HepG2 (cell line): ENCODE measurements around the gene RPS2. TPM values are rescaled to one million over a fixed set of nuclear protein-coding genes. Genes with fewer than 3 reads are reported as not detected.
A peak's percentile ranks its signal among the peaks of the same experiment; 100 is the strongest.

Experiments used
- BHLHE40 ChIP-seq: IDR thresholded peaks from 2 replicates; pipeline ENCODE4 v1.6.1; 2011; ENCODE audit warnings: low read length, improper control_type of control experiment
- CHD2 ChIP-seq: IDR thresholded peaks from 2 replicates; pipeline ENCODE4 v1.6.1; 2011; ENCODE audit warnings: low read depth, low read length, improper control_type of control experiment
- HDAC1 ChIP-seq: sonication (generic); formaldehyde crosslinking; IDR thresholded peaks from 2 replicates; pipeline ENCODE4 v1.5.1; 2020; ENCODE audit warnings: mild to moderate bottlenecking, missing genetic modification reagents
- HNRNPH1 ChIP-seq: fragments of 200-400 bp; formaldehyde crosslinking; optimal IDR thresholded peaks from 2 replicates; pipeline ENCODE3; 2017; ENCODE audit warnings: mild to moderate bottlenecking, low read depth, low read length
- IKZF5 ChIP-seq: IDR thresholded peaks from 2 replicates; pipeline ENCODE4 v1.6.1; 2018; ENCODE audit warnings: missing genetic modification reagents, mild to moderate bottlenecking, missing compliant biosample characterization
- MAX ChIP-seq: IDR thresholded peaks from 2 replicates; pipeline ENCODE4 v1.6.1; 2012; ENCODE audit warnings: inconsistent platforms
- RFXANK ChIP-seq: IDR thresholded peaks from 2 replicates; pipeline ENCODE4 v1.6.1; 2016
- SALL2 ChIP-seq: sonication (generic); formaldehyde crosslinking; IDR thresholded peaks from 2 replicates; pipeline ENCODE4 v1.8.1; 2023; ENCODE audit warnings: mild to moderate bottlenecking, missing genetic modification reagents, inconsistent platforms
- STAG1 ChIP-seq: sonication (generic); formaldehyde crosslinking; IDR thresholded peaks from 2 replicates; pipeline ENCODE4 v1.4.0; 2020; ENCODE audit warnings: missing genetic modification reagents
- STAT6 ChIP-seq: sonication (generic); formaldehyde crosslinking; IDR thresholded peaks from 2 replicates; pipeline ENCODE4 v1.4.0; 2020; ENCODE audit warnings: missing genetic modification reagents, mild to moderate bottlenecking, borderline replicate concordance
- ZBTB8A ChIP-seq: sonication (generic); formaldehyde crosslinking; IDR thresholded peaks from 2 replicates; pipeline ENCODE4 v1.4.0; 2020; ENCODE audit warnings: mild to moderate bottlenecking, low read depth, missing genetic modification reagents, borderline replicate concordance
- ZNF180 ChIP-seq: sonication (generic); formaldehyde crosslinking; IDR thresholded peaks from 2 replicates; pipeline ENCODE4 v1.4.0; 2020; ENCODE audit warnings: low read depth, missing genetic modification reagents, borderline replicate concordance
- ZNF350 ChIP-seq: sonication (generic); formaldehyde crosslinking; IDR thresholded peaks from 2 replicates; pipeline ENCODE4 v1.4.0; 2020; ENCODE audit warnings: mild to moderate bottlenecking, low read depth, missing genetic modification reagents, borderline replicate concordance
- ZNF530 ChIP-seq: sonication (generic); formaldehyde crosslinking; IDR thresholded peaks from 2 replicates; pipeline ENCODE4 v1.5.0; 2020; ENCODE audit warnings: low read depth, mild to moderate bottlenecking, missing genetic modification reagents
- ZNF567 ChIP-seq: sonication (generic); formaldehyde crosslinking; IDR thresholded peaks from 2 replicates; pipeline ENCODE4 v1.8.1; 2023; ENCODE audit warnings: mild to moderate bottlenecking, missing genetic modification reagents, borderline replicate concordance
- ZNF83 ChIP-seq: sonication (generic); formaldehyde crosslinking; IDR thresholded peaks from 2 replicates; pipeline ENCODE4 v1.4.0; 2020; ENCODE audit warnings: missing genetic modification reagents, mild to moderate bottlenecking, borderline replicate concordance
- polyA plus RNA-seq, 8 experiments: library from polyadenylated mRNA; depleted of rRNA in 3 of 8; stranded (reverse) in 7 of 8; unstranded in 1 of 8; fragments of >200 nt; fragmentation: Illumina TruSeq in 4 of 8; extraction: Trizol in 4 of 8; gene quantifications; 2 replicates each; pipeline versions ENCODE4 v1.2.1 to v1.2.3, GENCODE V29; 2011 to 2016; ENCODE audit warnings: low read depth in 4 of 8, missing spikeins in 1 of 8, mixed read lengths in 1 of 8; ENCODE audit not compliant: insufficient read depth in 1 of 8
- total RNA-seq, 5 experiments: library from RNA; depleted of rRNA; stranded (reverse); fragments of >200 nt; fragmentation: Illumina TruSeq; extraction: Trizol; gene quantifications; 2 replicates each; pipeline ENCODE4 v1.2.3, GENCODE V29; 2016; ENCODE audit warnings: low read depth in 1 of 5

The RPS2 gene
- total and polyA plus RNA-seq, 2 of the 13 experiments (the other 11 are each of a cell fraction or from before 2014, with no cell fraction given): 1,908 to 4,514 TPM

GRCh38 chr16:1941162-1942046, 23.2 kb downstream of the RPS2 start (continued):
- TF ChIP-seq HDAC1 (CRISPR knock-in tag): peak; percentile 11; the same call in 1 of the 2 replicates
- no peak; the same call in 1 of the 2 replicates for TF ChIP-seq ZNF180 (CRISPR knock-in tag)
- peak; percentile 33; the same call in 1 of the 2 replicates for TF ChIP-seq STAG1 (CRISPR knock-in tag)
- peak; percentile 88 for TF ChIP-seq BHLHE40
- 0 out of 2 replicates have a peak, but pooled peaks have one; percentile 4 for TF ChIP-seq IKZF5 (CRISPR knock-in tag)
- TF ChIP-seq ZNF83: no peak
- TF ChIP-seq ZNF530 (CRISPR knock-in tag): no peak
- no peak; the same call in 1 of the 2 replicates for TF ChIP-seq ZNF350 (CRISPR knock-in tag)
- no peak for TF ChIP-seq ZBTB8A (CRISPR knock-in tag)
- TF ChIP-seq RFXANK (CRISPR knock-in tag): no peak
- TF ChIP-seq MAX: peak; percentile 59; the same call in 1 of the 2 replicates
- no peak for TF ChIP-seq HNRNPH1
- TF ChIP-seq STAT6 (CRISPR knock-in tag): 0 out of 2 replicates have a peak, but pooled peaks have one; percentile 78
- TF ChIP-seq CHD2: no peak
- no peak for TF ChIP-seq ZNF567 (CRISPR knock-in tag)
- TF ChIP-seq SALL2 (CRISPR knock-in tag): peak; percentile 26; the same call in 1 of the 2 replicates
